ENCODE data around the gene LHFPL6. TPM values are rescaled to one million over a fixed set of nuclear protein-coding genes. Genes with fewer than 3 reads are reported as not detected.

LHFPL6 gene
- total RNA-seq, 6 donors from 2014 or later, result 22.2 to 113 (median 51.8) TPM

GRCh38 chr13:39522329-39522728 is 80.7 kb downstream of the LHFPL6 start:
- Histone ChIP-seq H3K36me3 (no peaks in the 10 kb centered on the region), H3K27ac (no peak overlapping the region), H3K27me3 (no peaks in the 10 kb centered on the region), H3K4me1 (no peaks in the 10 kb centered on the region), H3K9me3 (no peaks in the 10 kb centered on the region), H3K4me3 (no peak overlapping the region)
- DNase-seq (no peak), ATAC-seq (ENCODE audit: low FRiP score in 2 of 2) (no peak)
- WGBS, 2 donors, result 86 to 87% methylated on average over 4 of the region's 4 CpGs
- TF ChIP-seq POLR2AphosphoS5 (IDR thresholded peaks at IDR 0.05) (no peak), POLR2A (IDR thresholded peaks at IDR 0.05) (no peak), CTCF (IDR thresholded peaks at IDR 0.05) (no peak), EP300 (IDR thresholded peaks at IDR 0.05) (no peak)

- no peak for TF ChIP-seq POLR2AphosphoS5 (IDR thresholded peaks at IDR 0.05)
- TF ChIP-seq POLR2A (IDR thresholded peaks at IDR 0.05), result no peak
- TF ChIP-seq EP300 (IDR thresholded peaks at IDR 0.05), result no peak
- Histone ChIP-seq H3K27me3 (no peaks in the 10 kb centered on the region), H3K9me3 (no peaks in the 10 kb centered on the region), H3K27ac (no peak overlapping the region), H3K4me3 (no peak overlapping the region), H3K36me3 (no peaks in the 10 kb centered on the region), H3K4me1 (no peaks in the 10 kb centered on the region)
- no peak for ATAC-seq (ENCODE audit: low FRiP score in 2 of 2)
- 77 to 78% methylated on average over 4 of the region's 4 CpGs for WGBS, 2 donors
- no peak for DNase-seq
Measured at GRCh38 chr13:39521701-39522100, 81.3 kb downstream of the LHFPL6 start.

GRCh38 chr13:39516096-39516495 is 86.9 kb downstream of the LHFPL6 start:
- no peak overlapping the region for H3K4me3 ChIP-seq
- ATAC-seq (ENCODE audit: low FRiP score in 2 of 2) (no peak), DNase-seq (no peak)
- peaks cover 0 to 7% (median 0%) of the 10 kb centered on the region in 4 donors for H3K4me1 ChIP-seq
- no peak for TF ChIP-seq POLR2AphosphoS5 (IDR thresholded peaks at IDR 0.05)
- no peak for TF ChIP-seq EP300 (IDR thresholded peaks at IDR 0.05)
- TF ChIP-seq CTCF (IDR thresholded peaks at IDR 0.05), result no peak
- no peak for TF ChIP-seq POLR2A (IDR thresholded peaks at IDR 0.05)
- H3K27me3 ChIP-seq, result no peaks in the 10 kb centered on the region
- no peaks in the 10 kb centered on the region for H3K9me3 ChIP-seq
- 70 to 82% methylated on average over 6 of the region's 6 CpGs for WGBS, 2 donors
- H3K27ac ChIP-seq, result no peak overlapping the region
- no peaks in the 10 kb centered on the region for H3K36me3 ChIP-seq

- no peaks in the 10 kb centered on the region for H3K9me3 ChIP-seq
- TF ChIP-seq POLR2AphosphoS5 (IDR thresholded peaks at IDR 0.05) (no peak), EP300 (IDR thresholded peaks at IDR 0.05) (no peak), CTCF (IDR thresholded peaks at IDR 0.05) (no peak), POLR2A (IDR thresholded peaks at IDR 0.05) (no peak)
- ATAC-seq (ENCODE audit: low FRiP score in 2 of 2), result no peak
- H3K27me3 ChIP-seq, result no peaks in the 10 kb centered on the region
- DNase-seq, result no peak
- no peaks in the 10 kb centered on the region for H3K36me3 ChIP-seq
- no peak overlapping the region for H3K27ac ChIP-seq
- no peak overlapping the region for H3K4me3 ChIP-seq
- H3K4me1 ChIP-seq, result peaks cover 0 to 7% (median 0%) of the 10 kb centered on the region in 4 donors
- 82 to 85% methylated on average over 7 of the region's 7 CpGs for WGBS, 2 donors
Measured at GRCh38 chr13:39515224-39515714, 87.7 kb downstream of the LHFPL6 start.

- Histone ChIP-seq H3K4me1 (peaks cover 0 to 7% (median 0%) of the 10 kb centered on the region in 4 donors), H3K27ac (no peak overlapping the region), H3K36me3 (no peaks in the 10 kb centered on the region), H3K9me3 (no peaks in the 10 kb centered on the region), H3K27me3 (no peaks in the 10 kb centered on the region), H3K4me3 (no peak overlapping the region)
- ATAC-seq (ENCODE audit: low FRiP score in 2 of 2), result no peak
- 93% methylated on average over 6 of the region's 6 CpGs for WGBS, 2 donors
- no peak for DNase-seq
- TF ChIP-seq EP300 (IDR thresholded peaks at IDR 0.05) (no peak), CTCF (IDR thresholded peaks at IDR 0.05) (no peak), POLR2A (IDR thresholded peaks at IDR 0.05) (no peak), POLR2AphosphoS5 (IDR thresholded peaks at IDR 0.05) (no peak)
Measured at GRCh38 chr13:39512687-39513086, 90.3 kb downstream of the LHFPL6 start.

Measured in upper lobe of left lung (tissue), 6 donors.